ENCODE results near the gene FBXL17.

The FBXL17 gene

GRCh38 chr5:107835096-107835495 is 546.8 kb downstream of the FBXL17 start:
- no peak for DNase-seq

- no peak for DNase-seq
These were observed 549.2 kb downstream of the FBXL17 start for GRCh38 chr5:107832746-107833145.

- peak; percentile 87 for DNase-seq
These were observed 550.1 kb downstream of the FBXL17 start for GRCh38 chr5:107831612-107832395.

- no peak for DNase-seq
These were observed 551.1 kb downstream of the FBXL17 start for GRCh38 chr5:107830750-107831149.

- no peak for DNase-seq
These were observed 555.4 kb downstream of the FBXL17 start for GRCh38 chr5:107826311-107827000.

GRCh38 chr5:107824821-107825220 is 557.1 kb downstream of the FBXL17 start:
- DNase-seq, result no peak

GRCh38 chr5:107821288-107821687 is 560.6 kb downstream of the FBXL17 start:
- no peak for DNase-seq

GRCh38 chr5:107820429-107820828 is 561.5 kb downstream of the FBXL17 start:
- peak; percentile 69 for DNase-seq

- no peak for DNase-seq
These were observed 563.9 kb downstream of the FBXL17 start for GRCh38 chr5:107817951-107818350.

- DNase-seq, result no peak
These were observed 564.5 kb downstream of the FBXL17 start for GRCh38 chr5:107817436-107817835.

- no peak for DNase-seq
These were observed 566.8 kb downstream of the FBXL17 start for GRCh38 chr5:107815109-107815508.

GRCh38 chr5:107814183-107814827 is 567.6 kb downstream of the FBXL17 start:
- no peak for DNase-seq

GRCh38 chr5:107813559-107813958 is 568.3 kb downstream of the FBXL17 start:
- DNase-seq, result no peak

- DNase-seq, result peak; percentile 82
These were observed 569.2 kb downstream of the FBXL17 start for GRCh38 chr5:107812570-107813141.

GRCh38 chr5:107809201-107810034 is 572.5 kb downstream of the FBXL17 start:
- peak; percentile 13 for DNase-seq
